Stimulated activated CD4-positive, alpha-beta T cell treated with anti-CD3 and anti-CD28 coated beads, Interleukin-1b, Interleukin-23, amount 100 ng/mL, for 24 hours (primary cell): ENCODE results near the gene TUBB4B.

Experiments
- DNase-seq, 4 experiments: peaks; one replicate each; pipeline ENCODE4 v3.0.0-alpha.2; 2020; ENCODE audit warnings: low read depth in 4 of 4, low spot score in 1 of 4

Gene TUBB4B

GRCh38 chr9:137212520-137212919, 28.6 kb upstream of the TUBB4B start:
- no peak for DNase-seq

GRCh38 chr9:137213160-137214060, 27.7 kb upstream of the TUBB4B start:
- DNase-seq, result no peak

GRCh38 chr9:137214620-137215019, 26.5 kb upstream of the TUBB4B start:
- DNase-seq, result no peak

GRCh38 chr9:137215196-137215986, 25.7 kb upstream of the TUBB4B start:
- no peak for DNase-seq

GRCh38 chr9:137216188-137216965, 24.7 kb upstream of the TUBB4B start:
- no peak for DNase-seq

GRCh38 chr9:137217276-137218211, 23.5 kb upstream of the TUBB4B start:
- no peak for DNase-seq

GRCh38 chr9:137218212-137218753, 22.8 kb upstream of the TUBB4B start:
- DNase-seq, result no peak

GRCh38 chr9:137218754-137219271, 22.3 kb upstream of the TUBB4B start:
- no peak for DNase-seq

- no peak for DNase-seq
Observed at GRCh38 chr9:137219757-137220316, 21.2 kb upstream of the TUBB4B start.

- no peak for DNase-seq
Observed at GRCh38 chr9:137220317-137221094, 20.6 kb upstream of the TUBB4B start.

GRCh38 chr9:137221095-137221505, 20.0 kb upstream of the TUBB4B start:
- no peak for DNase-seq

- DNase-seq, result no peak
Observed at GRCh38 chr9:137221506-137222111, 19.5 kb upstream of the TUBB4B start.

- DNase-seq, result no peak
Observed at GRCh38 chr9:137222190-137223077, 18.7 kb upstream of the TUBB4B start, which contains the start of gene RNF208. RNF208 (minus strand) TSS chr9:137222240; CDS start chr9:137221212, 1,028 bp downstream.

- DNase-seq, result peak; percentile 96 to 98 (median 97)
Observed at GRCh38 chr9:137223078-137223970, 17.8 kb upstream of the TUBB4B start.

GRCh38 chr9:137224830-137225694, 16.0 kb upstream of the TUBB4B start, which contains the start of gene CYSRT1:
CYSRT1 (plus strand) TSS chr9:137225174; CDS start chr9:137225622, 448 bp downstream.
- no peak for DNase-seq
